WTC11 (cell line): Measurements from ENCODE around the gene DRD1.

Experiments
- EMX1 ChIP-seq: fragments of 250-450 bp; sonication (Bioruptor Pico); IDR thresholded peaks from 2 replicates; pipeline ENCODE4 v1.8.0; 2021; ENCODE audit warnings: mild to moderate bottlenecking
- IRF2 ChIP-seq: sonication (generic); formaldehyde crosslinking; IDR thresholded peaks from 2 replicates; pipeline ENCODE4 v1.8.0; 2022; ENCODE audit warnings: low read depth, missing genetic modification reagents, borderline replicate concordance
- NFYB ChIP-seq: sonication (generic); formaldehyde crosslinking; conservative IDR thresholded peaks from 2 replicates; pipeline ENCODE4 v1.8.0; 2022; ENCODE audit warnings: low read depth, missing genetic modification reagents
- NR3C1 ChIP-seq: sonication (generic); formaldehyde crosslinking; conservative IDR thresholded peaks from 2 replicates; pipeline ENCODE4 v1.8.1; 2023; ENCODE audit warnings: low read depth, mild to moderate bottlenecking, missing genetic modification reagents
- TCF7 ChIP-seq: sonication (generic); formaldehyde crosslinking; IDR thresholded peaks from 2 replicates; pipeline ENCODE4 v1.8.0; 2022; ENCODE audit warnings: mild to moderate bottlenecking, low read depth, missing genetic modification reagents, moderate library complexity
- TEAD4 ChIP-seq: sonication (generic); formaldehyde crosslinking; IDR thresholded peaks from 2 replicates; pipeline ENCODE4 v1.8.0; 2022; ENCODE audit warnings: mild to moderate bottlenecking, missing genetic modification reagents
- ZNF219 ChIP-seq: sonication (generic); formaldehyde crosslinking; IDR thresholded peaks from 2 replicates; pipeline ENCODE4 v1.8.0; 2023; ENCODE audit warnings: missing genetic modification reagents, mild to moderate bottlenecking, borderline replicate concordance
- ZNF317 ChIP-seq: sonication (generic); formaldehyde crosslinking; IDR thresholded peaks from 2 replicates; pipeline ENCODE4 v1.8.1; 2023; ENCODE audit warnings: low read depth, mild to moderate bottlenecking, moderate library complexity, missing genetic modification reagents, borderline replicate concordance
- TF ChIP-seq, protein P1 (sequence below): sonication (generic); formaldehyde crosslinking; IDR thresholded peaks from 2 replicates; pipeline ENCODE4 v1.8.1; 2023; ENCODE audit warnings: mild to moderate bottlenecking, moderate library complexity, missing genetic modification reagents
- TF ChIP-seq, protein P2 (sequence below): fragments of 200-600 bp; IDR thresholded peaks from 2 replicates; pipeline ENCODE4 v1.8.0; 2022; ENCODE audit warnings: antibody characterized with exemption
- TF ChIP-seq, protein P3 (sequence below): sonication (generic); formaldehyde crosslinking; IDR thresholded peaks from 2 replicates; pipeline ENCODE4 v1.8.1; 2022; ENCODE audit warnings: low read depth, mild to moderate bottlenecking, moderate library complexity, missing genetic modification reagents, borderline replicate concordance
- TF ChIP-seq, protein P4 (sequence below): sonication (generic); formaldehyde crosslinking; IDR thresholded peaks from 2 replicates; pipeline ENCODE4 v1.8.0; 2022; ENCODE audit warnings: mild to moderate bottlenecking, missing genetic modification reagents
- TF ChIP-seq, protein P5 (sequence below): sonication (generic); formaldehyde crosslinking; IDR thresholded peaks from 2 replicates; pipeline ENCODE4 v1.8.0; 2022; ENCODE audit warnings: mild to moderate bottlenecking, missing genetic modification reagents
- TF ChIP-seq, protein P6 (sequence below): fragments of 250-450 bp; sonication (Bioruptor Pico); IDR thresholded peaks from 2 replicates; pipeline ENCODE4 v1.9.0; 2021; ENCODE audit warnings: mild to moderate bottlenecking

DNA sequence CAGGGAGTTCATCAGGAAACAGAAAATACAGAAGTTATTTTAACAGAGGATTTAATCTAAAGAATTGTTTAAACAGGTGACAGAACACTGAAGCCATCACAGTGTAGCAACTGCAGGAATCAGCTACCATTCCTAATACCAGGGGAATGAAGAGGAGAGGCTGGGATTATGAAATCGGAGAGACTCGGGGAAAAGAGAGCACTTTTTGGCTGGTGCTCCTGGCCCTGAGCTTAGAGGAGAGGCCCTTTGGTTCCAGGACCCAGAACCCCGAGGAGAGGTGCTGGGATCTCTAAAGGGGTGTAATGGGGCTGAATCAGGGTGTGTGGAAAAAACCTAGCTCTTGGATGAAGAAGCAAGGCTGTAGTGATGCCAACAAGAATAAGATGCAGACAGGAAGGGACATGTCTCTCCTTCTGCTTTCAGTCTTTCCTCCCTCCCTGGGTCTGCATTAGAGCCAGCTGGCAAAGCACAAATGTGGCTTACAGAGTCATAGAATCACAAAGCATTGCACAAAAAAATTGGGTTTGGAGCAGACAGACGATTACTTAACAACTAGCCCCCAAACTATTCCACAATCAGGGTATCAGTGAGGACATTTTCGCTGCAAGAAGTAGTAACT lies 22.8 kb upstream of the DRD1 start:
- TF ChIP-seq, protein P1, sequence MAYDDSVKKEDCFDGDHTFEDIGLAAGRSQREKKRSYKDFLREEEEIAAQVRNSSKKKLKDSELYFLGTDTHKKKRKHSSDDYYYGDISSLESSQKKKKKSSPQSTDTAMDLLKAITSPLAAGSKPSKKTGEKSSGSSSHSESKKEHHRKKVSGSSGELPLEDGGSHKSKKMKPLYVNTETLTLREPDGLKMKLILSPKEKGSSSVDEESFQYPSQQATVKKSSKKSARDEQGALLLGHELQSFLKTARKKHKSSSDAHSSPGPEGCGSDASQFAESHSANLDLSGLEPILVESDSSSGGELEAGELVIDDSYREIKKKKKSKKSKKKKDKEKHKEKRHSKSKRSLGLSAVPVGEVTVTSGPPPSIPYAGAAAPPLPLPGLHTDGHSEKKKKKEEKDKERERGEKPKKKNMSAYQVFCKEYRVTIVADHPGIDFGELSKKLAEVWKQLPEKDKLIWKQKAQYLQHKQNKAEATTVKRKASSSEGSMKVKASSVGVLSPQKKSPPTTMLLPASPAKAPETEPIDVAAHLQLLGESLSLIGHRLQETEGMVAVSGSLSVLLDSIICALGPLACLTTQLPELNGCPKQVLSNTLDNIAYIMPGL (CRISPR knock-in tag), result no peak
- TF ChIP-seq TCF7 (CRISPR knock-in tag), result no peak
- TF ChIP-seq NFYB (CRISPR knock-in tag), result no peak
- TF ChIP-seq TEAD4, result no peak
- TF ChIP-seq, protein P2, sequence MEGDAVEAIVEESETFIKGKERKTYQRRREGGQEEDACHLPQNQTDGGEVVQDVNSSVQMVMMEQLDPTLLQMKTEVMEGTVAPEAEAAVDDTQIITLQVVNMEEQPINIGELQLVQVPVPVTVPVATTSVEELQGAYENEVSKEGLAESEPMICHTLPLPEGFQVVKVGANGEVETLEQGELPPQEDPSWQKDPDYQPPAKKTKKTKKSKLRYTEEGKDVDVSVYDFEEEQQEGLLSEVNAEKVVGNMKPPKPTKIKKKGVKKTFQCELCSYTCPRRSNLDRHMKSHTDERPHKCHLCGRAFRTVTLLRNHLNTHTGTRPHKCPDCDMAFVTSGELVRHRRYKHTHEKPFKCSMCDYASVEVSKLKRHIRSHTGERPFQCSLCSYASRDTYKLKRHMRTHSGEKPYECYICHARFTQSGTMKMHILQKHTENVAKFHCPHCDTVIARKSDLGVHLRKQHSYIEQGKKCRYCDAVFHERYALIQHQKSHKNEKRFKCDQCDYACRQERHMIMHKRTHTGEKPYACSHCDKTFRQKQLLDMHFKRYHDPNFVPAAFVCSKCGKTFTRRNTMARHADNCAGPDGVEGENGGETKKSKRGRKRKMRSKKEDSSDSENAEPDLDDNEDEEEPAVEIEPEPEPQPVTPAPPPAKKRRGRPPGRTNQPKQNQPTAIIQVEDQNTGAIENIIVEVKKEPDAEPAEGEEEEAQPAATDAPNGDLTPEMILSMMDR, result no peak
- TF ChIP-seq NR3C1, result no peak
- no peak for TF ChIP-seq EMX1 (CRISPR knock-in tag)
- no peak for TF ChIP-seq ZNF219 (CRISPR knock-in tag)
- TF ChIP-seq, protein P3, sequence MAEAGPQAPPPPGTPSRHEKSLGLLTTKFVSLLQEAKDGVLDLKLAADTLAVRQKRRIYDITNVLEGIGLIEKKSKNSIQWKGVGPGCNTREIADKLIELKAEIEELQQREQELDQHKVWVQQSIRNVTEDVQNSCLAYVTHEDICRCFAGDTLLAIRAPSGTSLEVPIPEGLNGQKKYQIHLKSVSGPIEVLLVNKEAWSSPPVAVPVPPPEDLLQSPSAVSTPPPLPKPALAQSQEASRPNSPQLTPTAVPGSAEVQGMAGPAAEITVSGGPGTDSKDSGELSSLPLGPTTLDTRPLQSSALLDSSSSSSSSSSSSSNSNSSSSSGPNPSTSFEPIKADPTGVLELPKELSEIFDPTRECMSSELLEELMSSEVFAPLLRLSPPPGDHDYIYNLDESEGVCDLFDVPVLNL (CRISPR knock-in tag), result no peak
- TF ChIP-seq ZNF317 (CRISPR knock-in tag), result no peak
- TF ChIP-seq, protein P4, sequence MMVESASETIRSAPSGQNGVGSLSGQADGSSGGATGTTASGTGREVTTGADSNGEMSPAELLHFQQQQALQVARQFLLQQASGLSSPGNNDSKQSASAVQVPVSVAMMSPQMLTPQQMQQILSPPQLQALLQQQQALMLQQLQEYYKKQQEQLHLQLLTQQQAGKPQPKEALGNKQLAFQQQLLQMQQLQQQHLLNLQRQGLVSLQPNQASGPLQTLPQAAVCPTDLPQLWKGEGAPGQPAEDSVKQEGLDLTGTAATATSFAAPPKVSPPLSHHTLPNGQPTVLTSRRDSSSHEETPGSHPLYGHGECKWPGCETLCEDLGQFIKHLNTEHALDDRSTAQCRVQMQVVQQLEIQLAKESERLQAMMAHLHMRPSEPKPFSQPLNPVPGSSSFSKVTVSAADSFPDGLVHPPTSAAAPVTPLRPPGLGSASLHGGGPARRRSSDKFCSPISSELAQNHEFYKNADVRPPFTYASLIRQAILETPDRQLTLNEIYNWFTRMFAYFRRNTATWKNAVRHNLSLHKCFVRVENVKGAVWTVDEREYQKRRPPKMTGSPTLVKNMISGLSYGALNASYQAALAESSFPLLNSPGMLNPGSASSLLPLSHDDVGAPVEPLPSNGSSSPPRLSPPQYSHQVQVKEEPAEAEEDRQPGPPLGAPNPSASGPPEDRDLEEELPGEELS (CRISPR knock-in tag), result no peak
- no peak for TF ChIP-seq IRF2 (CRISPR knock-in tag)
- TF ChIP-seq, protein P5, sequence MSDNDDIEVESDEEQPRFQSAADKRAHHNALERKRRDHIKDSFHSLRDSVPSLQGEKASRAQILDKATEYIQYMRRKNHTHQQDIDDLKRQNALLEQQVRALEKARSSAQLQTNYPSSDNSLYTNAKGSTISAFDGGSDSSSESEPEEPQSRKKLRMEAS, result no peak
- TF ChIP-seq, protein P6, sequence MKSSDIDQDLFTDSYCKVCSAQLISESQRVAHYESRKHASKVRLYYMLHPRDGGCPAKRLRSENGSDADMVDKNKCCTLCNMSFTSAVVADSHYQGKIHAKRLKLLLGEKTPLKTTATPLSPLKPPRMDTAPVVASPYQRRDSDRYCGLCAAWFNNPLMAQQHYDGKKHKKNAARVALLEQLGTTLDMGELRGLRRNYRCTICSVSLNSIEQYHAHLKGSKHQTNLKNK (CRISPR knock-in tag), result no peak
